ENCODE measurements around the gene TRIM21. TPM values are rescaled to one million over a fixed set of nuclear protein-coding genes. Genes with fewer than 3 reads are reported as not detected.

TRIM21 gene
- total RNA-seq, 1 experiment from 2014 or later = 31.7 TPM

DNA sequence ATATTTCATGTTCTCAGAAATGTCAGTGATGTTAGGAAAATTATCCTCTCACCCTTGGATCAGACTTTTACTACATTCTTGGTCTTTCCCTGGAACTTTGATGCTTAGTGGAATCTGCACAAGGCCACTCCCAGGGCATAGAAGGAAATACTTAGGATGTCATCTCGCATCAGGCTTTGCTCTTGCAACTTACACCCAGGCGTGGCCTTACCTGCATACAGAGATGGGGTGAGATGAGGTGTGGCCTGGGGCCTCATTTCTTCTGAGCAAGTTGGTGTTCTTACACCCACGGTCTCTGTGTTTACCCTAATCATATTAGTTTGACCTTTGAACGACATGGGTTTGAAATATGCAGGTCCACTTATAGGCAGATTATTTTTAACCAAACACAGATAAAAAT is 36.5 kb upstream of the TRIM21 start:
- TF ChIP-seq, protein P1, sequence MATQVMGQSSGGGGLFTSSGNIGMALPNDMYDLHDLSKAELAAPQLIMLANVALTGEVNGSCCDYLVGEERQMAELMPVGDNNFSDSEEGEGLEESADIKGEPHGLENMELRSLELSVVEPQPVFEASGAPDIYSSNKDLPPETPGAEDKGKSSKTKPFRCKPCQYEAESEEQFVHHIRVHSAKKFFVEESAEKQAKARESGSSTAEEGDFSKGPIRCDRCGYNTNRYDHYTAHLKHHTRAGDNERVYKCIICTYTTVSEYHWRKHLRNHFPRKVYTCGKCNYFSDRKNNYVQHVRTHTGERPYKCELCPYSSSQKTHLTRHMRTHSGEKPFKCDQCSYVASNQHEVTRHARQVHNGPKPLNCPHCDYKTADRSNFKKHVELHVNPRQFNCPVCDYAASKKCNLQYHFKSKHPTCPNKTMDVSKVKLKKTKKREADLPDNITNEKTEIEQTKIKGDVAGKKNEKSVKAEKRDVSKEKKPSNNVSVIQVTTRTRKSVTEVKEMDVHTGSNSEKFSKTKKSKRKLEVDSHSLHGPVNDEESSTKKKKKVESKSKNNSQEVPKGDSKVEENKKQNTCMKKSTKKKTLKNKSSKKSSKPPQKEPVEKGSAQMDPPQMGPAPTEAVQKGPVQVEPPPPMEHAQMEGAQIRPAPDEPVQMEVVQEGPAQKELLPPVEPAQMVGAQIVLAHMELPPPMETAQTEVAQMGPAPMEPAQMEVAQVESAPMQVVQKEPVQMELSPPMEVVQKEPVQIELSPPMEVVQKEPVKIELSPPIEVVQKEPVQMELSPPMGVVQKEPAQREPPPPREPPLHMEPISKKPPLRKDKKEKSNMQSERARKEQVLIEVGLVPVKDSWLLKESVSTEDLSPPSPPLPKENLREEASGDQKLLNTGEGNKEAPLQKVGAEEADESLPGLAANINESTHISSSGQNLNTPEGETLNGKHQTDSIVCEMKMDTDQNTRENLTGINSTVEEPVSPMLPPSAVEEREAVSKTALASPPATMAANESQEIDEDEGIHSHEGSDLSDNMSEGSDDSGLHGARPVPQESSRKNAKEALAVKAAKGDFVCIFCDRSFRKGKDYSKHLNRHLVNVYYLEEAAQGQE (IDR thresholded peaks at IDR 0.05; ENCODE audit: insufficient read depth in 1 of 2, low read depth in 2 of 2, low read length in 1 of 2) = no peak
- TF ChIP-seq, protein P2, sequence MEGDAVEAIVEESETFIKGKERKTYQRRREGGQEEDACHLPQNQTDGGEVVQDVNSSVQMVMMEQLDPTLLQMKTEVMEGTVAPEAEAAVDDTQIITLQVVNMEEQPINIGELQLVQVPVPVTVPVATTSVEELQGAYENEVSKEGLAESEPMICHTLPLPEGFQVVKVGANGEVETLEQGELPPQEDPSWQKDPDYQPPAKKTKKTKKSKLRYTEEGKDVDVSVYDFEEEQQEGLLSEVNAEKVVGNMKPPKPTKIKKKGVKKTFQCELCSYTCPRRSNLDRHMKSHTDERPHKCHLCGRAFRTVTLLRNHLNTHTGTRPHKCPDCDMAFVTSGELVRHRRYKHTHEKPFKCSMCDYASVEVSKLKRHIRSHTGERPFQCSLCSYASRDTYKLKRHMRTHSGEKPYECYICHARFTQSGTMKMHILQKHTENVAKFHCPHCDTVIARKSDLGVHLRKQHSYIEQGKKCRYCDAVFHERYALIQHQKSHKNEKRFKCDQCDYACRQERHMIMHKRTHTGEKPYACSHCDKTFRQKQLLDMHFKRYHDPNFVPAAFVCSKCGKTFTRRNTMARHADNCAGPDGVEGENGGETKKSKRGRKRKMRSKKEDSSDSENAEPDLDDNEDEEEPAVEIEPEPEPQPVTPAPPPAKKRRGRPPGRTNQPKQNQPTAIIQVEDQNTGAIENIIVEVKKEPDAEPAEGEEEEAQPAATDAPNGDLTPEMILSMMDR (IDR thresholded peaks at IDR 0.05) = no peak
- TF ChIP-seq POLR2AphosphoS5 (IDR thresholded peaks at IDR 0.05; ENCODE audit: low read depth, low read length) = no peak
- ChIA-PET CTCF (no interaction called here), POLR2A (no interaction called here)
- intact Hi-C loops (cut with micrococcal nuclease; ENCODE audit: unreplicated experiment) (no loop called here), in situ Hi-C loops (cut with HindIII; ENCODE audit: low pct_unique_long_range_greater_than_20kb, low sequenced_read_pairs) (no loop called here)
- BruUV-seq (replicated peaks) = no TSS peak
- Histone ChIP-seq H3K36me3 (ENCODE audit: control insufficient read depth, insufficient read depth, low read length) (no peaks in the 10 kb centered on the region), H3K4me1 (ENCODE audit: control insufficient read depth, insufficient read depth, low read length) (no peaks in the 10 kb centered on the region), H3K4me3 (ENCODE audit: low read depth in 2 of 2, low read length in 2 of 2) (no peak overlapping the region), H3K27me3 (ENCODE audit: control insufficient read depth, insufficient read depth, low read length) (no peaks in the 10 kb centered on the region; the same call in 1 of the 2 replicates), H3K9me3 (ENCODE audit: control insufficient read depth, insufficient read depth, low read depth, low read length) (no peaks in the 10 kb centered on the region), H3K27ac (ENCODE audit: low read length) (no peak overlapping the region)
- DNase-seq (ENCODE audit: low read depth, low spot score) (no peak), ATAC-seq (no peak)

GRCh38 chr11:4418403-4418802 is 24.9 kb upstream of the TRIM21 start:
- BruUV-seq (replicated peaks) = no TSS peak
- no peak for TF ChIP-seq TCF7L2 (IDR thresholded peaks at IDR 0.05; ENCODE audit: low read depth, low read length)
- TF ChIP-seq SIN3A (IDR thresholded peaks at IDR 0.05; ENCODE audit: borderline replicate concordance, insufficient read depth, low read depth, low read length) = no peak
- TF ChIP-seq, protein P2 (IDR thresholded peaks at IDR 0.05) = no peak
- TF ChIP-seq, protein P1 (IDR thresholded peaks at IDR 0.05; ENCODE audit: insufficient read depth in 1 of 2, low read depth in 2 of 2, low read length in 1 of 2) = no peak
- TF ChIP-seq POLR2AphosphoS5 (IDR thresholded peaks at IDR 0.05; ENCODE audit: low read depth, low read length) = no peak
- Histone ChIP-seq H3K27me3 (ENCODE audit: control insufficient read depth, insufficient read depth, low read length) (peaks cover 11% of the 10 kb centered on the region), H3K9me3 (ENCODE audit: control insufficient read depth, insufficient read depth, low read depth, low read length) (no peaks in the 10 kb centered on the region), H3K36me3 (ENCODE audit: control insufficient read depth, insufficient read depth, low read length) (no peaks in the 10 kb centered on the region), H3K27ac (ENCODE audit: low read length) (no peak overlapping the region), H3K4me3 (ENCODE audit: low read depth in 2 of 2, low read length in 2 of 2) (no peak overlapping the region), H3K4me1 (ENCODE audit: control insufficient read depth, insufficient read depth, low read length) (no peaks in the 10 kb centered on the region)
- no peak for ATAC-seq
- ChIA-PET POLR2A (no interaction called here), CTCF (no interaction called here)
- intact Hi-C loops (cut with micrococcal nuclease; ENCODE audit: unreplicated experiment) = no loop called here
- in situ Hi-C loops (cut with HindIII; ENCODE audit: low pct_unique_long_range_greater_than_20kb, low sequenced_read_pairs) = no loop called here
- no peak for DNase-seq (ENCODE audit: low read depth, low spot score)
